A549 (cell line): ENCODE measurements around the gene PHTF2. TPM values are rescaled to one million over a fixed set of nuclear protein-coding genes. Genes with fewer than 3 reads are reported as not detected.

Experiments
- ATAC-seq, 2 experiments: fragments of 200-7000 bp in 1 of 2; fragments of >200 bp in 1 of 2; cut with Nextera tagmentation in 1 of 2; cut with Tn5 transposase in 1 of 2; 3 replicates each; pipeline versions ENCODE4 v1.8.0 to v1.9.1; 2018 to 2020; ENCODE audit warnings: mild to moderate bottlenecking in 1 of 2, moderate library complexity in 1 of 2
- CTCF ChIA-PET: fragments of 300-600 bp; sonication (Branson Sonifier 250); formaldehyde crosslinking; extraction: SDS; loops from one replicate; lab custom pipeline; 2021; ENCODE audit warnings: antibody characterized with exemption, inconsistent platforms; lab: Yijun Ruan, JAX
- POLR2A ChIA-PET: fragments of 350-600 bp; formaldehyde crosslinking; extraction: SDS; loops from one replicate; lab custom pipeline; 2021; ENCODE audit warnings: antibody characterized with exemption, inconsistent platforms; lab: Yijun Ruan, JAX
- DNase-seq, 2 experiments: peaks; one replicate each; pipeline versions ENCODE4 v3.0.0 to v3.0.0-alpha.2; 2011 to 2016; ENCODE audit warnings: low read depth in 1 of 2, low spot score in 1 of 2
- FAIRE-seq: peaks from 2 replicates; lab custom pipeline; 2011; peaks lifted over from hg19 to GRCh38; lab: Jason Lieb, UNC
- H3K27ac ChIP-seq, 2 experiments: fragments of >200 bp; sonication (Bioruptor Twin); formaldehyde crosslinking; 3 replicates each; pipeline ENCODE4 v1.5.1; 2016 to 2017
- H3K4me1 ChIP-seq: fragments of >200 bp; sonication (Bioruptor Twin); formaldehyde crosslinking; 3 replicates; pipeline ENCODE4 v1.6.1; 2016
- H3K4me2 ChIP-seq: fragments of >200 bp; sonication (Bioruptor Twin); formaldehyde crosslinking; 3 replicates; pipeline ENCODE4 v1.6.1; 2016
- H3K4me3 ChIP-seq: fragments of >200 bp; sonication (Bioruptor Twin); formaldehyde crosslinking; 3 replicates; pipeline ENCODE4 v1.5.1; 2016
- H3K9me3 ChIP-seq: fragments of >200 bp; sonication (Bioruptor Twin); formaldehyde crosslinking; 3 replicates; pipeline ENCODE4 v1.6.1; 2016
- CBX2 ChIP-seq: fragments of 200-600 bp; sonication (generic); IDR thresholded peaks from 2 replicates; pipeline ENCODE4 v1.6.1; 2016; ENCODE audit warnings: low read depth, mild to moderate bottlenecking, borderline replicate concordance
- CEBPB ChIP-seq, 2 experiments: fragments of >200 bp in 1 of 2; sonication (Bioruptor Twin) in 1 of 2; formaldehyde crosslinking in 1 of 2; IDR thresholded peaks; 2 replicates each; pipeline ENCODE4 v1.6.1; 2012 to 2016
- CHD2 ChIP-seq: fragments of 150-350 bp; IDR thresholded peaks from 2 replicates; pipeline ENCODE4 v1.6.1; 2014; ENCODE audit warnings: low read length; ENCODE audit not compliant: partially characterized antibody
- CHD4 ChIP-seq: fragments of 200-600 bp; sonication (generic); IDR thresholded peaks from 2 replicates; pipeline ENCODE4 v1.6.1; 2016; ENCODE audit warnings: antibody characterized with exemption, mild to moderate bottlenecking, borderline replicate concordance
- EHMT2 ChIP-seq: fragments of 200-600 bp; sonication (generic); IDR thresholded peaks from 2 replicates; pipeline ENCODE4 v1.6.1; 2016; ENCODE audit warnings: antibody characterized with exemption, low read depth, mild to moderate bottlenecking, moderate library complexity
- EP300 ChIP-seq, 2 experiments: fragments of >200 bp; sonication (Bioruptor Twin); formaldehyde crosslinking; IDR thresholded peaks; 2 replicates in 1 of 2; 3 replicates in 1 of 2; pipeline ENCODE4 v1.6.1; 2016 to 2017
- ESRRA ChIP-seq: fragments of 150-350 bp; IDR thresholded peaks from 2 replicates; pipeline ENCODE4 v1.6.1; 2014; ENCODE audit warnings: mild to moderate bottlenecking, low read length, borderline replicate concordance
- FOSB ChIP-seq: fragments of 250-450 bp; sonication (Bioruptor Pico); IDR thresholded peaks from 2 replicates; pipeline ENCODE4 v1.5.0; 2020; ENCODE audit warnings: mild to moderate bottlenecking, moderate library complexity
- GATA3 ChIP-seq: IDR thresholded peaks from 2 replicates; pipeline ENCODE4 v1.6.1; 2012; ENCODE audit warnings: borderline replicate concordance
- HOXB13 ChIP-seq: fragments of 250-450 bp; sonication (Bioruptor Pico); IDR thresholded peaks from 2 replicates; pipeline ENCODE4 v1.5.0; 2020; ENCODE audit warnings: low read depth, mild to moderate bottlenecking, moderate library complexity
- JUNB ChIP-seq: fragments of >200 bp; sonication (Bioruptor Twin); formaldehyde crosslinking; IDR thresholded peaks from 2 replicates; pipeline ENCODE4 v1.6.1; 2016
- MAFK ChIP-seq: fragments of 450-650 bp; IDR thresholded peaks from 2 replicates; pipeline ENCODE4 v1.6.1; 2014; ENCODE audit not compliant: partially characterized antibody
- MAX ChIP-seq: IDR thresholded peaks from 2 replicates; pipeline ENCODE4 v1.6.1; 2012
- MAZ ChIP-seq: fragments of 150-350 bp; IDR thresholded peaks from 2 replicates; pipeline ENCODE4 v1.6.1; 2014; ENCODE audit warnings: antibody characterized with exemption, low read depth, low read length, borderline replicate concordance
- NR3C1 ChIP-seq: fragments of >200 bp; sonication (Bioruptor Twin); formaldehyde crosslinking; IDR thresholded peaks from 3 replicates; pipeline ENCODE4 v1.6.1; 2017
- PHF8 ChIP-seq: fragments of 200-600 bp; sonication (generic); IDR thresholded peaks from 2 replicates; pipeline ENCODE4 v1.6.1; 2016; ENCODE audit warnings: low read depth, mild to moderate bottlenecking, antibody characterized with exemption, moderate library complexity, borderline replicate concordance
- POLR2AphosphoS2 ChIP-seq: conservative IDR thresholded peaks from 2 replicates; pipeline ENCODE4 v1.6.1; 2012; ENCODE audit warnings: low read length, improper control_type of control experiment, inconsistent platforms
- RCOR1 ChIP-seq: fragments of 150-350 bp; IDR thresholded peaks from 2 replicates; pipeline ENCODE4 v1.6.1; 2014; ENCODE audit warnings: antibody characterized with exemption, low read length, low read depth
- REST ChIP-seq: fragments of 200-600 bp; sonication (generic); IDR thresholded peaks from 2 replicates; pipeline ENCODE4 v1.6.1; 2016; ENCODE audit warnings: antibody characterized with exemption, mild to moderate bottlenecking, moderate library complexity
- RFX5 ChIP-seq: fragments of 450-650 bp; IDR thresholded peaks from 2 replicates; pipeline ENCODE4 v1.7.1; 2014; ENCODE audit warnings: antibody characterized with exemption, mild to moderate bottlenecking, moderate library complexity
- RNF2 ChIP-seq: fragments of 200-600 bp; sonication (generic); IDR thresholded peaks from 2 replicates; pipeline ENCODE4 v1.6.1; 2016; ENCODE audit warnings: low read depth, mild to moderate bottlenecking, antibody characterized with exemption, moderate library complexity, borderline replicate concordance
- ZFP36 ChIP-seq: fragments of 450-650 bp; IDR thresholded peaks from 2 replicates; pipeline ENCODE4 v1.6.1; 2014; ENCODE audit warnings: borderline replicate concordance; ENCODE audit not compliant: partially characterized antibody
- ZNF302 ChIP-seq: fragments of 250-450 bp; sonication (Bioruptor Pico); IDR thresholded peaks from 2 replicates; pipeline ENCODE4 v1.9.0; 2021; ENCODE audit warnings: inconsistent platforms, mild to moderate bottlenecking, moderate library complexity
- ZSCAN20 ChIP-seq: fragments of 250-450 bp; sonication (Bioruptor Pico); IDR thresholded peaks from 2 replicates; pipeline ENCODE4 v1.8.0; 2022; ENCODE audit warnings: mild to moderate bottlenecking, moderate library complexity
- WGBS: methylation state at CpG from one replicate; pipeline ENCODE4 v1.1.6; 2017; ENCODE audit errors: missing lambda C conversion rate; 5-methylcytosine and 5-hydroxymethylcytosine counted together
- polyA plus RNA-seq, 4 experiments: library from polyadenylated mRNA; depleted of rRNA in 3 of 4; stranded (reverse); fragments of >200 nt; fragmentation: RNase III in 1 of 4; extraction: RNeasy Plus Mini Kit Qiagen cat#74134 plus additional on column Dnase treatment in 1 of 4; gene quantifications; 2 replicates in 3 of 4; 3 replicates in 1 of 4; pipeline ENCODE4 v1.2.3, GENCODE V29; 2011 to 2017
- TF ChIP-seq, protein P1 (sequence below): fragments of >200 bp; sonication (Bioruptor Twin); formaldehyde crosslinking; IDR thresholded peaks from 3 replicates; pipeline ENCODE4 v1.6.1; 2016

PHTF2 gene
- polyA plus RNA-seq, 2 of the 4 experiments (the other 2 are of a cell fraction), result 14.5 to 41.6 TPM

GRCh38 chr7:77822269-77822668, 23.7 kb downstream of the PHTF2 start:
- no peak for ATAC-seq
- H3K4me1 ChIP-seq, result no peaks in the 10 kb centered on the region
- no peak overlapping the region for H3K4me2 ChIP-seq
- no peak overlapping the region for H3K4me3 ChIP-seq
- POLR2A ChIA-PET, result no interaction called here
- TF ChIP-seq JUNB (no peak), ESRRA (no peak), ZSCAN20 (no peak), CHD2 (no peak), PHF8 (no peak)
- H3K27ac ChIP-seq, result no peak overlapping the region
- no peak for FAIRE-seq
- CTCF ChIA-PET, result interaction anchor here (1.0 kb wide), 1 partner anchor 9 kb away, joined by 3 read pairs; no protein-coding TSS in a partner anchor
- 50% methylated on average over 1 of the region's 1 CpG for WGBS
- peaks cover 34% of the 10 kb centered on the region for H3K9me3 ChIP-seq
- DNase-seq, result no peak

DNA sequence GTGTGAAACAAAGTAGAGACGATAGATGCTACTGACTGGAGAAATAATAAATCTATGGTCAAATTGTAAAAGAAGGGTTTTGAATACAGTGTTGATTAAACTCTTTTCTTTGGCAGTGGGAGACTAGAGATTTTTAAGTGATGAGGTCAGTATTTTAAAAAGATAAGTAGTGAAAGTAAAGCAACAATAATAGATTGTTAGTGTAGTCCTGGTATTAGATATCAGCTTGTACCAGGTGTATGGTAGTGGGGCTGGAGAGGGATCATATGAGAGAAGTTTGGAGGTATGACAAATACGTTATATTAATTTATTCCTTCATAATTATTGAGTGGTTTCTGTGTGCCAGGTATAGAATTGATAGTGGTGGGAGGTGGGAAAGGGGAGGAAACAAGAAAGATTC, 25.2 kb downstream of the PHTF2 start:
- DNase-seq (no peak), FAIRE-seq (no peak), ATAC-seq (no peak)
- Histone ChIP-seq H3K4me1 (no peaks in the 10 kb centered on the region), H3K4me3 (no peak overlapping the region), H3K27ac (no peak overlapping the region), H3K9me3 (peaks cover 24% of the 10 kb centered on the region), H3K4me2 (no peak overlapping the region)
- 91% methylated on average over 2 of the region's 2 CpGs for WGBS
- ChIA-PET CTCF (interaction anchor here (1.1 kb wide), 1 partner anchor 64 kb away, joined by 4 read pairs; no protein-coding TSS in a partner anchor), POLR2A (no interaction called here)
- TF ChIP-seq CHD2, result no peak
- TF ChIP-seq EP300 (IDR thresholded peaks at IDR 0.05), result no peak
- TF ChIP-seq NR3C1, result no peak
- no peak for TF ChIP-seq RCOR1

DNA sequence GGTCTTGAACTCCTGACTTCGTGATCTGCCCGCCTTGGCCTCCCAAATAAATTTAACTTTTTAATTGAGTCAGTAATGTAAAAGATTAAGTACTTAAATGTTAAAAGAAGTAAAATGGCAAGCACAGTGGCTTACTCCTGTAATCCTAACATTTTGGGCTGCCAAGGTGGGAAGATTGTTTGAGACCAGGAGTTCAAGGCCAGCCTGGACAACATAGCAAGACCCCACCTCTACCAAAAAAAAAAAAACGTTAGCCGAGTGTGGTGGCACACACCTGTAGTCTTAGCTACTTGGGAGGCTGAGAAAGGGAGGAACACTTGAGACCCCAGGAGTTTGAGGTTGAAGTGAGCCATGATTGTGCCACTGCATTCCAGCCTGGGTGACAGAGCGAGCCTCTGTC, 26.1 kb downstream of the PHTF2 start:
- no peak for DNase-seq
- FAIRE-seq, result no peak
- no peak overlapping the region for H3K4me3 ChIP-seq
- ChIA-PET CTCF (interaction anchor here (1.1 to 2.1 kb wide), 2 partner anchors 10 to 65 kb away, joined by 4 to 12 read pairs; no protein-coding TSS in a partner anchor), POLR2A (no interaction called here)
- WGBS, result 89% methylated on average over 5 of the region's 5 CpGs
- peaks cover 24% of the 10 kb centered on the region for H3K9me3 ChIP-seq
- ATAC-seq, result no peak
- H3K4me1 ChIP-seq, result no peaks in the 10 kb centered on the region
- no peak for TF ChIP-seq RNF2
- TF ChIP-seq EHMT2, result no peak
- TF ChIP-seq CBX2, result no peak
- TF ChIP-seq FOSB (CRISPR knock-in tag), result no peak
- no peak for TF ChIP-seq ZNF302
- no peak for TF ChIP-seq CHD2
- TF ChIP-seq RFX5, result no peak
- no peak for TF ChIP-seq MAZ
- no peak for TF ChIP-seq POLR2AphosphoS2
- TF ChIP-seq, protein P1, sequence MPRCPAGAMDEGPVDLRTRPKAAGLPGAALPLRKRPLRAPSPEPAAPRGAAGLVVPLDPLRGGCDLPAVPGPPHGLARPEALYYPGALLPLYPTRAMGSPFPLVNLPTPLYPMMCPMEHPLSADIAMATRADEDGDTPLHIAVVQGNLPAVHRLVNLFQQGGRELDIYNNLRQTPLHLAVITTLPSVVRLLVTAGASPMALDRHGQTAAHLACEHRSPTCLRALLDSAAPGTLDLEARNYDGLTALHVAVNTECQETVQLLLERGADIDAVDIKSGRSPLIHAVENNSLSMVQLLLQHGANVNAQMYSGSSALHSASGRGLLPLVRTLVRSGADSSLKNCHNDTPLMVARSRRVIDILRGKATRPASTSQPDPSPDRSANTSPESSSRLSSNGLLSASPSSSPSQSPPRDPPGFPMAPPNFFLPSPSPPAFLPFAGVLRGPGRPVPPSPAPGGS, result no peak
- no peak for TF ChIP-seq MAX
- no peak for TF ChIP-seq CHD4
- no peak for TF ChIP-seq HOXB13 (CRISPR knock-in tag)
- TF ChIP-seq MAFK, result no peak
- TF ChIP-seq ZFP36, result no peak
- TF ChIP-seq GATA3, result no peak
- TF ChIP-seq REST, result no peak
- TF ChIP-seq CEBPB (IDR thresholded peaks at IDR 0.05), result no peak
- no peak overlapping the region for H3K4me2 ChIP-seq
- H3K27ac ChIP-seq, result no peak overlapping the region
